ENCODE results near the gene LARP6. TPM values are rescaled to one million over a fixed set of nuclear protein-coding genes. Genes with fewer than 3 reads are reported as not detected.

LARP6 gene
- total RNA-seq, 3 donors from 2014 or later (not counting 1 experiment from before 2014, with no cell fraction given): not detected

DNA sequence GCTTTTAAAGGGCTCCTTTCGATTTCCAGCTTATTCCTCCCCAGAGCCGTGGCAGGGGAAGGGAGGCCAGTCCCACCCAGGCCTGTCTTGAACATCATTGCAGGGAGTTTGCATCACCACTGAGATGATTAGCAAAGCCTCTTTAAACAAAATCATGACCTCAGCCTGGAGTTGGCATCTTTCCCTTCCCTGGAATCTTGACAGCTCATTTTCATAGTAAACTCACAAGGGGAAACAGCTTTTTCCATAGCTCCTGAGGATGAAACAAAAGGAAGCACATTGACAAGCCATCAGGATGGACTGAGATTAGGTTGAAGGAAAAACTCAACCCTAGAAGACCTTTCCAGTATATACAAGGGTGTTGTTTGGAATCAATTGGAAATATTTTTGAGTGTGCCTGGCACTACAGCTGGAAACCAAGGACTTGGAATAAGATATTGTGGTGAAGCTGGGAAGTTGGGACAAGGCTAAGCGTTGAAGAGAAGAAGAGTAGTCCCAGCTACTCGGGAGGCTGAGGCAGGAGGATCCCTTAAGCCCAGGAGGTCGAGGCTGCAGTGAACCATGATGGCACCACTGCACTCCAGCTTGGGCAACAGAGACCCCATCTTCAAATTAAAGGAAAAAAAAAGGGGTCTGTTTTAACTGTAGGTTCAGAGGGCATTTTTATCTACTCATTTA lies 3.1 kb upstream of the LARP6 start:
- no peak overlapping the region for H3K4me3 ChIP-seq (ENCODE audit: low read length)
- ATAC-seq (no peak), DNase-seq (no peak)
- Mint-ChIP-seq H3K27ac (no peak overlapping the region), H3K27me3 (ENCODE audit: low read depth in 2 of 2) (peaks cover 24 to 38% of the 10 kb centered on the region in 2 donors), H3K9me3 (no peaks in the 10 kb centered on the region), H3K4me3 (no peak overlapping the region), H3K4me1 (peaks cover 6% of the 10 kb centered on the region in 2 donors), H3K36me3 (no peaks in the 10 kb centered on the region)
- H3K27ac ChIP-seq (ENCODE audit: low read length): no peak overlapping the region
- intact Hi-C loops (cut with micrococcal nuclease): no loop called here
- peaks cover 7% of the 10 kb centered on the region for H3K4me1 ChIP-seq (ENCODE audit: control insufficient read depth, insufficient read depth, low read length)
- no peaks in the 10 kb centered on the region for H3K9me3 ChIP-seq (ENCODE audit: control insufficient read depth, insufficient read depth, low read length)
- WGBS (ENCODE audit: insufficient coverage): 80% methylated on average over 5 of the region's 5 CpGs
- H3K27me3 ChIP-seq (ENCODE audit: control insufficient read depth, insufficient read depth, low read length): peaks cover 16% of the 10 kb centered on the region
- no peaks in the 10 kb centered on the region for H3K36me3 ChIP-seq (ENCODE audit: control insufficient read depth, insufficient read depth, low read length)
- TF ChIP-seq, protein P1, sequence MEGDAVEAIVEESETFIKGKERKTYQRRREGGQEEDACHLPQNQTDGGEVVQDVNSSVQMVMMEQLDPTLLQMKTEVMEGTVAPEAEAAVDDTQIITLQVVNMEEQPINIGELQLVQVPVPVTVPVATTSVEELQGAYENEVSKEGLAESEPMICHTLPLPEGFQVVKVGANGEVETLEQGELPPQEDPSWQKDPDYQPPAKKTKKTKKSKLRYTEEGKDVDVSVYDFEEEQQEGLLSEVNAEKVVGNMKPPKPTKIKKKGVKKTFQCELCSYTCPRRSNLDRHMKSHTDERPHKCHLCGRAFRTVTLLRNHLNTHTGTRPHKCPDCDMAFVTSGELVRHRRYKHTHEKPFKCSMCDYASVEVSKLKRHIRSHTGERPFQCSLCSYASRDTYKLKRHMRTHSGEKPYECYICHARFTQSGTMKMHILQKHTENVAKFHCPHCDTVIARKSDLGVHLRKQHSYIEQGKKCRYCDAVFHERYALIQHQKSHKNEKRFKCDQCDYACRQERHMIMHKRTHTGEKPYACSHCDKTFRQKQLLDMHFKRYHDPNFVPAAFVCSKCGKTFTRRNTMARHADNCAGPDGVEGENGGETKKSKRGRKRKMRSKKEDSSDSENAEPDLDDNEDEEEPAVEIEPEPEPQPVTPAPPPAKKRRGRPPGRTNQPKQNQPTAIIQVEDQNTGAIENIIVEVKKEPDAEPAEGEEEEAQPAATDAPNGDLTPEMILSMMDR (IDR thresholded peaks at IDR 0.05): no peak

DNA sequence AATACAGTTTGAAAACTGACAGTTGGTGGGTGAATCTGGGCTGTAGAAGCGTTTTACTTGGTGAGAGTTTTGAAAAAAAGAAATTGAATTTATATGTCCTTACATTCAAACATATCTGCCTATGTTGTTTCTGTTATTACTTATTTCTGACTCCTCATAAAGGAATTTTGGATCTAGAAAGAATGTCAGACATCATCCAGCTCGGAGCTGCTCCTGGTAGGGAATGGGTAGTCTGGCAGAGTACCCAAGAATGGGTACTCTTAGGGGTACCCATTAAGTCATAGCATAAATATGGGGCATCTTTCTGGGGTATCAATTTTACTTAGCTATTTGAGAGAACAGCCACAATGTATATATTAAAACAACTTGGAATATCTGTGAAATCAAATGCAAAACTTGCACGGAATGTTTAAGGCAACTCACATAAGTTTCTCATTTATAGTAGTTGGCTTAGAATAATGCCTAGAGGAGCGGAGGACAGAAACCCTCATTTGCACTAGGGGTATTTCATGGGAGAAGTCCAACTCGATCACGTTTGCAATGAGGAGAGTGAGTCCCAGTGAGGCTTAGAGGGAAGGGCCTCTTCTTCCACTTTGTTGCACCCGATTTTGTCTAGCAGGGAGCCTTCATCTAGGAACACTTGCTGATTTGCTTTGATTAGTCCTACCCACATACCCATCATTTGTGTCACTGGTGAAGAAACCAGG lies 2.4 kb upstream of the LARP6 start:
- Mint-ChIP-seq H3K36me3 (no peaks in the 10 kb centered on the region), H3K9me3 (no peaks in the 10 kb centered on the region), H3K27ac (no peak overlapping the region), H3K4me1 (peaks cover 6% of the 10 kb centered on the region in 2 donors), H3K27me3 (ENCODE audit: low read depth in 2 of 2) (peaks cover 29 to 44% of the 10 kb centered on the region in 2 donors), H3K4me3 (no peak overlapping the region)
- ATAC-seq: no peak
- Histone ChIP-seq H3K36me3 (ENCODE audit: control insufficient read depth, insufficient read depth, low read length) (no peaks in the 10 kb centered on the region), H3K27ac (ENCODE audit: low read length) (no peak overlapping the region), H3K4me1 (ENCODE audit: control insufficient read depth, insufficient read depth, low read length) (peaks cover 7% of the 10 kb centered on the region), H3K27me3 (ENCODE audit: control insufficient read depth, insufficient read depth, low read length) (peaks cover 16% of the 10 kb centered on the region), H3K9me3 (ENCODE audit: control insufficient read depth, insufficient read depth, low read length) (no peaks in the 10 kb centered on the region), H3K4me3 (ENCODE audit: low read length) (no peak overlapping the region)
- no peak for DNase-seq
- intact Hi-C loops (cut with micrococcal nuclease): no loop called here
- TF ChIP-seq, protein P1 (IDR thresholded peaks at IDR 0.05): no peak
- WGBS (ENCODE audit: insufficient coverage): 80% methylated on average over 6 of the region's 7 CpGs

- Histone ChIP-seq H3K4me1 (ENCODE audit: control insufficient read depth, insufficient read depth, low read length) (peaks cover 7% of the 10 kb centered on the region), H3K9me3 (ENCODE audit: control insufficient read depth, insufficient read depth, low read length) (no peaks in the 10 kb centered on the region), H3K27ac (ENCODE audit: low read length) (no peak overlapping the region), H3K36me3 (ENCODE audit: control insufficient read depth, insufficient read depth, low read length) (no peaks in the 10 kb centered on the region), H3K4me3 (ENCODE audit: low read length) (no peak overlapping the region), H3K27me3 (ENCODE audit: control insufficient read depth, insufficient read depth, low read length) (peaks cover 16% of the 10 kb centered on the region)
- Mint-ChIP-seq H3K27ac (no peak overlapping the region), H3K4me1 (peaks cover 6% of the 10 kb centered on the region in 2 donors), H3K4me3 (no peak overlapping the region), H3K27me3 (ENCODE audit: low read depth in 2 of 2) (peaks cover 32 to 50% of the 10 kb centered on the region in 2 donors), H3K9me3 (no peaks in the 10 kb centered on the region), H3K36me3 (no peaks in the 10 kb centered on the region)
- no peak for ATAC-seq
- 71% methylated on average over 2 of the region's 2 CpGs for WGBS (ENCODE audit: insufficient coverage)
- intact Hi-C loops (cut with micrococcal nuclease): no loop called here
- TF ChIP-seq, protein P1 (IDR thresholded peaks at IDR 0.05): no peak
- no peak for DNase-seq
These were observed 1.8 kb upstream of the LARP6 start for GRCh38 chr15:70855764-70856163.

All from natural killer cell (primary cell).